SW480 (cell line): ENCODE data around the gene HOXA1.
A peak's percentile ranks its signal among the peaks of the same experiment; 100 is the strongest.

Experiments used
- DNase-seq: peaks from one replicate; pipeline ENCODE4 v3.0.0-alpha.2; 2016; ENCODE audit warnings: low spot score

HOXA1 gene

DNA sequence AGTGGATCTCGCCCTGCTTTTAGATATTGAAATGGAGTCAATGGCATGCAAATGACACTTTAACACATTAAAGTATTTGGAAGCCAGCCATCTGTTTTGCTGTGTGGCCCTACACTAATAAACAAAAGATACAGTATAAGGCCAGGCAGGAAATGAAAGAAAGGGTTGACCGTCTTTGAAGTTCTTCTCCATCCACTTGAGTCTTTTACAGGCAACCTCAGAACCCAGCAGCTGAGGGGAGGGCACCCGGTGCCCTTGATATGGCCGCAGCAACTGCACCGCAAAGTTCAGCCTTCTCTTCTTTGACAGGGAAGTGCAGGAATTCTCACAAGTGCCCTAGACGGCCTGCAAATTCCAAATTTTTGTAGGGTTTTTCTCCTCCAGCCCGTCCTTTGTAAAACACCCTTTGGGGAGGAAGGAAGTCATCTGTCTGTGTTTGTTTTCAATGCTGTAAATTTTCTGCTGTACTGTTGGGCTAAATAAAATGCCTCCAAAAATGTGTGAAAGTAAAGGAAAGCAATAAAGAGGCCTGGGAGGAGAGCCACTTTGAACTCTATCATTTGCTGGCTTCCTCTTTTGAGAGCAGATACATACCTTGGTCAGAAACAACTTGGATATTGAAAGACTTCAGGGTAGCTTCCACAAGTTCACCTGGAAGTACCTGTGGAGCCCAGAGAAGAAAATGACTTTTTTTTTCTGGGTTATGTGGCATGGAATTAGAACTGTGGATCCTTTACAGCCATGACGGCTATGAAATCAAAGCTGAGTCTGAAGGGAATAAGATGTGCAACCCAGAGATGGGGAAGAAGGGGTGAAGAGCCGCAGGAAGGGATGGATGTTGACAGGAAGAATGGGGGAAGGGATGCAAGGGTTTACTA lies 3.6 kb downstream of the HOXA1 start:
- DNase-seq: peak; percentile 87

DNA sequence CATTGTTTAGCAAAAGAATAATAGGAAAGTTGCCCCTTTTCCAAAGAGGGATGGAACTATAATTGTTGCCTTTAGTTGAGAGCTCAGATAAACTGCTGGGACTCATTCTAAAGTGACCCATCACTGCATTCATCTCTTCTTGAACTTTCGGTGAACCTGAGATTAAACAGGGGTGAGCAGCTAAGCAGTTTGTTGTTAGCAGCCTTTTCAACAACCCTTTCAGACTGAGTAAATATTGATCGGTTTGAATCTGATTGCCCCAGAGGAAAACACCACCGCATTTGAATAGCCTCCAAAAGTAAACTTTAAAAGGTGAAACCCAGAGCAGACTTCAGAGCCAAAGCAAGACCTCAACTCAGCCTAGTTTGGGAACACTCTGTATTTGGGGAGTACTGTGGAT lies 4.7 kb downstream of the HOXA1 start:
- DNase-seq: no peak

GRCh38 chr7:27088002-27088922 lies 7.5 kb downstream of the HOXA1 start:
- no peak for DNase-seq

DNA sequence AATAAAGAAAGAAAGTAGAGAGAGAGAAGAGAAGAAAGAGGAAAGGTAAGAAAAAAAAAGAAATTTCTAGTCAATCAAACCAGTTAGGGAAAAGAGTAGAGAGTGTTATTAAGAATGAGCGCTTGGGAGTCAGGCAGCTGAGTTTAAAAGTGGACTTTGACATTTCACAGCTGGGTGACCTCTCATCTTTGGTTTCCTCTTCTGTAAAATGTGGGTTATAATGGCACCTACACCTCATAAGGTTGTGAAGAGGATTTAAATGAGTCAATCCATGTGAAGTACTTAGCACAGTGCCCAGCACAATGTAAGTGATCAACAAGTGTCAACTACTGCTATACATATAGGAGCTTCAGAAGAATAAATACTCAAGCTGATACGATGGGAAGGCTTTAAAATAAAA lies 12.2 kb downstream of the HOXA1 start:
- peak; percentile 57 for DNase-seq

DNA sequence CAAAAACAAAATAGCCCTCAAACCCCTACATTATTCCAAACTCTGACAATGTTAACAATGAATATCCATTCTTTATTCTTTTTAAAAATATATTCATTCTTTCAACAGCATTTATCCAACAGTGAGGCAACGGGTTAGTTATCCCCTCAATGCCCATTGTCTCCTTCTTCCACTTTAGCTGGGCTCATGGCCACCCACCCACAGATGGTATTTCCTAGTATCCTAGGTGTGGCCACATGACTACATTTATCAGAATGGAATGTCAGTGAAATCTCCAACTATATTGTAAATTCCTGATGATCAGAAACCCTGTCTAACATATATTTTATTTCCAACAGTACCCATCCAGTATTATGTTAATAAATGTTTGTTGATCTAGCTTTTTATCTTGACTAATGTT lies 13.6 kb downstream of the HOXA1 start:
- peak; percentile 80 for DNase-seq

DNA sequence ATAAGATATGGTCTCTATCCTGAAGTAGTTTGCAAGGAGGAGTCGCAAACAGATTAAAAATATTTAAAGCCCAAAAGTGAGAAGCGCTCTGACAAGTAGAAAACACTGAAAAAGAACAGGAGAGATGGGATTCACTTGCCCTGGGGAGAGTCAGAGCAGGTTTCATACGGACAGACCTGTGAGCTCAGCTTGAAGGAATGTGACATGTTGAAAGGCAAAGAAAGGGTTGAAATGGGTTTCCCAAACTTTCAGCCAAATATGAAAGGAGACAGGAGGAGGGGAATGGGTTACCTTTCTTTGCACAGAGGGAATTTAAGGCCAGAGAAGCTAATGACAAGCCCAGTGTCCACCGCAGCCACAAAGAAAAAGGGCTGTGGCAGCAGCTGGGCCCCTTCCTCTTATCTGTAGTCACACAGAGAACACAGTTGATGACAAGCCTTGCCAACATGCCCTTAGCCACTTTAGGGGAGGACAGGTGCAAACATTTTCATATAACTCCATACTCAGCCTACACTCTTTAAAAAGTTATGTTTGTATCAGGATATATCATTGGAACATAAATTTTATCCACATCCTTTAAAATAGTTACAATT lies 14.9 kb downstream of the HOXA1 start:
- DNase-seq: peak; percentile 75

DNA sequence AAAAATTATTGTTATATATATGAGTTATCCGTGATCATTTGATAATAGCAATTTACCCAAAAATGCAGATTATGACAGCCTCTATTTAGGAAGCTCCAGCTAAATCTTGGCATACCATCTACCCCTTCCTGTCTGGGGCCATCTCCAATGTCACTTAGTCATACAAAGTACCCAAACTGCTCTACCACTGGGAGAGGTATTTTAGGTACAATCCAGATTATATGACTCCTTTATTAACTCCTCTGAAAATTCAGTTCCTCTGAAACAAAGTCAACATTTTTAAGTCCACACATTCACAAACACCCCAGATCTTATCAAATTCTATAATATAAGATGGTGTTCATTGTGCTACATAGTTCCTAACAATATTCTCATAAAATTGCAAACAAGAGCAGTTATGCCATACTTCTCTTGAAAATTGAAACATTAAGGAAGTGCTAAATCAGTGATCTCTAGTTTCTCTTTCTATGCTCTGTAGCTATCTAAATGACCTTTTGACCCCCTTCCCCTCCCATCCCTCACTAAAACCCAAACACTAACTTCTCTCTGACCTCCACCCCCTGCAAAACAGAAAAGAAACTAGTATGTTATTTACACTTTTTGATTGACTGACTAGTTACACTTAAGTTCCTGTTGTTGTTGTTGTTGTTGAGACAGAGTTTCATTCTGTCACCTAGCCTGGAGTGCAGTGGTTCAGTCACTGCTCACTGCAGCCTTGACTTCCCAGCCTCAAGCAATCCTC lies 16.4 kb downstream of the HOXA1 start:
- DNase-seq: no peak

DNA sequence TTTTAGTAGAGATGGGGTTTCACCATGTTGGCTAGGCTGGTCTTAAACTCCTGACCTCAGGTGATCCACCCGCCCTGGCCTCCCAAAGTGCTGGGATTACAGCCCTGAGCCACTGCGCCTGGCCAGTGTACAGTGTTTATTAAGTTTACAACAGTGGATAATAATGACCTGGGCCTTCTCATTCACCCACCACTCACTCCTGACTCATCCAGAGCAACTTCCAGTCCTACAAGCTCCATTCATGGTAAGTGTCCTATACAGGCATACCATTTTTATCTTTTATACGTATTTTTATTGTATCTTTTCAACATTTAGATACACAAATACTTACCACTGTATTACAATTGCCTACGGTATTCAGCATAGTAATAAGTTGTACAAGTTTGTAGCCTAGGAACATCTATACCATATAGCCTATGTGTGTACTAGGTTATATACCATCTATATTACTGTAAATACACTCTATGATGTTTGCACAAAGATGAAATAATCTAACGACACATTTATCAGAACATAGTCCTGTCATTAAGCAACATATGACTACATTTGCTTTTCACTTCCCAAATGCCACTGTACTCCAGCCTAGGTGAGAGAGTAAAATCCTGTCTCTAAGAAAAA lies 17.1 kb downstream of the HOXA1 start:
- no peak for DNase-seq

- DNase-seq: no peak
These were observed 22.7 kb downstream of the HOXA1 start for GRCh38 chr7:27073076-27073475.

GRCh38 chr7:27071622-27072390 lies 24.0 kb downstream of the HOXA1 start:
- no peak for DNase-seq

DNA sequence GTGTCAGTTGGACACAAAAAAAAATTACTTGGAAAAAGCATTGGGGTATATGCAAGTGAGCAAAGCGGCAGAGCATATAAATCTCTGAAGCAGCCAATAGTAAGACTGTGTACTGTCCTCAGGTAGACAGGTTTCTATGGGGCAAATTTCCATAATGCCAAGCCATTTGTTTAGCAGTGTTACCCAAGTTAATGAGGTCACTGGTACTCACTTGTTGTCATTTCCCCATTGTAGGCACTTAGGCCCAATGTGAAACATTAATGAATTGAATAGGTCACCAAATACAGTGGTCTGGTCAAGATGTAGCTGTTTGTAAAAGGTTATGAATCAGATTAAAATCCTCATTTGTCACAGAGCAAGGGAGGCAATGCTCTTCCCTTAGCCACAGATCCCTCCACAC lies 27.5 kb downstream of the HOXA1 start:
- no peak for DNase-seq

DNA sequence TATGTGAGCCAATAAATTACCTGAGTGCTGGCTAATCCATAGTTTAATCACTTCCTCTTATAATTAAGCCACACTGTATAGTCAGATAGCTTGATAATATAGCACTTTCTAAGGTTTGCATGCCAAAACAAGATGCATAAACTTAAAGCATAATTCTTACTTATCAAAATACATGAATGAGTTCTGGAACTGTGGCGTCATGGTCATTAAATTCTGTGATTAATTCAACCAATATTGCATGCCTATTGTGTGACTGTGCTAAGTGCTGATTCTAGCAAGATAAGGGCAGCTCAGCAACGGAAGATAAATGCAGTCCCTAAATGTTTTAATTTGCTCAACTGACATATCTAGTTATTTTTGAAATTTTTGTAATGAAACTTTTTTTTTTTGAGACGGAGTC lies 29.7 kb downstream of the HOXA1 start:
- no peak for DNase-seq

- no peak for DNase-seq
These were observed 30.1 kb downstream of the HOXA1 start for GRCh38 chr7:27065709-27066108.

GRCh38 chr7:27064661-27065060 lies 31.1 kb downstream of the HOXA1 start:
- DNase-seq: no peak

GRCh38 chr7:27064159-27064558 lies 31.6 kb downstream of the HOXA1 start:
- DNase-seq: no peak

DNA sequence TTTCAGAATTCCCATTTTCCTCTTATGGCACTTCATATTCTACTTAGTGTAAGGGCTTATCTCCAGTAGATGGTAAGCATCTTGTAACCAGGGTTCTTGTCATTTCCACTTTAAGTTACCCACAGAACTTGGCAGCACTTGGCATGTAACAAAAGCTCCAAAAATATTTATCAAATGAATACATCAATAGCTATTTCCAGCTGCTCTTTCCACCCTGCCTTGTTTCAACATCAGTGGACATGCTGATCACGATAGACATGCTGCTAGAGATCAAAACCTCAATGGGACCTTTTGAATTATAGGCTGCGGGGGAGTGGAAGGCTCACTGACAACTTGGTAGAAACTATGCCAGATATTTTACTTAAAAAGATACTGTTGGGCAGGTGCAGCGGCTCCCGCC lies 32.9 kb downstream of the HOXA1 start:
- DNase-seq: no peak

GRCh38 chr7:27053153-27053552 lies 42.6 kb downstream of the HOXA1 start:
- no peak for DNase-seq

DNA sequence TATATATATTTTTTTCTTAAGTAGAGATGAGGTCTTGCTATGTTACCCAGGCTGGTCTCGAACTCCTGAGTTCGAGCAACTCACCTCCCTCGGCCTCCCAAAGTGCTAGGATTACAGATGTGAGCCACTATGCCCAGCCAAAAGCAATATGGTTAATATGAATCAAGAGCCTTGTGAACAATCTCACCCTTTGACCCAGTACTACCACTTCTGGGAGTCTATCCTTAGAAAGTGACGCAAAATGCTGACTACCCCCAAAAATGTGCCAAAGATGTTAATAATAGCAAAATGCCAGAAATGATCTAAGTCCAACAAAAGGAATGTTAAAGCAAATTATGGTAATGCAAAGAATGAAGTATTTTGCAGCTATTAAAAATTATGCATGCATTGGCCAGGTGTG lies 44.3 kb downstream of the HOXA1 start:
- no peak for DNase-seq

DNA sequence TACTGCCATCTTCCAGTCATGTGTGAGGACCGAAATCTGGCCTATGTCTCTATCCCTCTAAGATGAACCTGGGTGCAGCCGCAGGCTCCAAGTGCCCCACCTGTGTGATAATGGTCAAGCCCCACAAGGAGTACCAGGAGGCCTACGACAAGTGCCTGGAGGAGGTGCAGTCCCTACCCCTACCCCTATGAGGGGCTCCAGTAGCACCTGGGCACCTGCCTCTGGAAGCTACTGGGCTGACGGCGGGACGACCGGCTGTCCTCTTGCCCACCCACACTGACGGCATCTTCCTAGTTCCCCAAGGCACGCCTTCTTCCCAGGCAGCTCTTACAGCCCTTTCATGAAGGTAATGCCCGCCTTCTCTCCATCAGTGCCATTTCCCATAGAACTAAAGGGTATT lies 47.4 kb downstream of the HOXA1 start:
- no peak for DNase-seq

DNA sequence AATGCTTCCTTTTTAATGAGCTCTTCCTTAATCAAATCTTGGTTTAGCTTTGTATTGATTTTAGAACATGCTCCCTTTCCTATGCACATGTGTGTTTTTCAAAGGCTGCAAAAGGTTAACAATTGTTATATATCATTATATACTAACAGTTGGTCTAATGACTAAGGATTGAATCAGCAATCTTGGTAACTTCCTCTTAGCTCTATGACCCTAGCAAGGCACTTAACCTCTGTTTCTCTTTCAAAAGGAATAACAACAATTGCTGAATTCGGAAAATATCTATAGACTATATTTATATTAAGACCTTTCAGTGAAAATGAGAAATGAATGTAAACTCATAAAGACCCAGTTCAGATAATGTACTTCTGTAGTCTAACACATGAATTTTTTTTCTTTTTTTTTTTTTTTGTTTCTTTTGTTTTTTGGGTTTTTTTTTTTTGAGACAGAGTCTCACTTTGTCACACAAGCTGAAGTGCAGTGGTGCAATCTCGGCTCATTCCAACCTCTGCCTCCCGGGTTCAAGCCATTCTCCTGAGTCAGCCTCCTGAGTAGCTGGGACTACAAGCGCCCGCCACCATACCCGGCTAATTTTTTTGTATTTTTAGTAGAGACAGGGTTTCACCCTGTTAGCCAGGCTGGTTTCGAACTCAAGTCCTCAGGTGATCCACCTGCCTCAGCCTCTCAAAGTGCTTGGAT lies 48.8 kb downstream of the HOXA1 start:
- DNase-seq: no peak
